HCT116 (cell line): ENCODE data around the gene ALDH7A1. TPM values are rescaled to one million over a fixed set of nuclear protein-coding genes. Genes with fewer than 3 reads are reported as not detected.

Source experiments
- ATAC-seq: fragments of 200-7000 bp; cut with Tn5 transposase; 2 replicates; pipeline ENCODE4 v1.9.1; 2020; ENCODE audit warnings: mild to moderate bottlenecking, moderate library complexity
- BruUV-seq: library from RNA; stranded (reverse); fragments of 400-500 nt; replicated peaks from 2 replicates; lab custom pipeline; 2021; lab: Mats Ljungman, UMichigan
- CTCF ChIA-PET: fragments of 300-600 bp; sonication (Branson Sonifier 250); formaldehyde crosslinking; loops from one replicate; lab custom pipeline; 2021; ENCODE audit warnings: antibody characterized with exemption; lab: Charles Lee
- POLR2A ChIA-PET: fragments of 300-600, 350-600 bp; sonication (Branson Sonifier 250); formaldehyde crosslinking; loops from one replicate; lab custom pipeline; 2021; ENCODE audit warnings: antibody characterized with exemption; lab: Charles Lee
- RAD21 ChIA-PET, 2 experiments: fragments of 300-600 bp; sonication (Branson Sonifier 250); formaldehyde crosslinking; loops; one replicate each; lab custom pipeline; 2023; ENCODE audit warnings: low total read pairs in 2 of 2; ENCODE audit not compliant: uncharacterized antibody in 2 of 2, unreplicated experiment in 2 of 2, low non-redundant PET in 1 of 2; lab: Charles Lee
- DNase-seq: peaks from one replicate; pipeline ENCODE4 v3.0.0-alpha.2; 2010; ENCODE audit warnings: low read depth, low spot score
- H2AFZ ChIP-seq: fragments of 200-600 bp; shearing (Covaris generic), sonication (generic); 2 replicates; pipeline ENCODE4 v1.6.1; 2017; ENCODE audit warnings: low read depth, mixed run types, mixed read lengths, antibody characterized with exemption, low read length; ENCODE audit not compliant: poor library complexity, severe bottlenecking
- H3K27ac ChIP-seq: 2 replicates; pipeline ENCODE4 v1.5.1; 2012; ENCODE audit warnings: low read depth, low read length
- H3K27me3 ChIP-seq: fragments of 200-600 bp; sonication (generic); 2 replicates; pipeline ENCODE4 v1.6.1; 2016; ENCODE audit warnings: mixed run types, low read length, mixed read lengths; ENCODE audit not compliant: insufficient read depth
- H3K36me3 ChIP-seq, 2 experiments: fragments of 200-500 bp in 1 of 2; fragments of 200-600 bp in 1 of 2; sonication (Bioruptor generic) in 1 of 2; sonication (generic) in 1 of 2; 2 replicates each; pipeline versions ENCODE4 v1.5.1 to v1.6.1; 2014 to 2016; ENCODE audit warnings: low read length in 2 of 2, inconsistent platforms in 1 of 2, mixed read lengths in 1 of 2, mixed run types in 1 of 2; ENCODE audit not compliant: insufficient read depth in 2 of 2, control insufficient read depth in 1 of 2
- H3K4me1 ChIP-seq, 2 experiments: fragments of 200-600 bp in 1 of 2; sonication (generic) in 1 of 2; 2 replicates each; pipeline versions ENCODE4 v1.5.1 to v1.6.1; 2012 to 2017; ENCODE audit warnings: low read length in 2 of 2, inconsistent platforms in 1 of 2, mild to moderate bottlenecking in 1 of 2, mixed read lengths in 1 of 2, mixed run types in 1 of 2, moderate library complexity in 1 of 2; ENCODE audit not compliant: insufficient read depth in 2 of 2, control insufficient read depth in 1 of 2
- H3K4me2 ChIP-seq: fragments of 200-600 bp; sonication (generic); 2 replicates; pipeline ENCODE4 v1.6.1; 2017; ENCODE audit warnings: mixed run types, low read length, mixed read lengths
- H3K4me3 ChIP-seq, 2 experiments: fragments of 200-600 bp in 1 of 2; sonication (generic) in 1 of 2; replicated peaks in 1 of 2; 2 replicates each; pipeline ENCODE4 v1.5.1; 2011 to 2016; ENCODE audit warnings: low read length in 2 of 2, control low read depth in 1 of 2, low read depth in 1 of 2, mild to moderate bottlenecking in 1 of 2, mixed read lengths in 1 of 2, mixed run types in 1 of 2
- H3K79me2 ChIP-seq: fragments of 200-600 bp; sonication (generic); 2 replicates; pipeline ENCODE4 v1.6.1; 2017; ENCODE audit warnings: mild to moderate bottlenecking, mixed run types, low read length, moderate library complexity, mixed read lengths; ENCODE audit not compliant: insufficient read depth
- H3K9ac ChIP-seq: fragments of 200-600 bp; sonication (generic); 2 replicates; pipeline ENCODE4 v1.6.1; 2016; ENCODE audit warnings: low read length, mixed read lengths
- H3K9me2 ChIP-seq: fragments of 200-600 bp; sonication (generic), shearing (Covaris generic); 2 replicates; pipeline ENCODE4 v1.6.1; 2017; ENCODE audit warnings: mixed run types, mild to moderate bottlenecking, moderate library complexity; ENCODE audit not compliant: insufficient read depth
- H3K9me3 ChIP-seq, 2 experiments: fragments of 200-500 bp in 1 of 2; fragments of 200-600 bp in 1 of 2; sonication (Bioruptor generic) in 1 of 2; sonication (generic) in 1 of 2; 2 replicates each; pipeline ENCODE4 v1.6.1; 2014 to 2017; ENCODE audit warnings: low read length in 2 of 2, mixed read lengths in 2 of 2, inconsistent platforms in 1 of 2, low read depth in 1 of 2, mild to moderate bottlenecking in 1 of 2, mixed run types in 1 of 2, moderate library complexity in 1 of 2; ENCODE audit not compliant: control insufficient read depth in 1 of 2, insufficient read depth in 1 of 2
- H4K20me1 ChIP-seq: fragments of 200-600 bp; sonication (generic), shearing (Covaris generic); 2 replicates; pipeline ENCODE4 v1.6.1; 2017; ENCODE audit warnings: mixed run types, mild to moderate bottlenecking, moderate library complexity; ENCODE audit not compliant: insufficient read depth
- ATF3 ChIP-seq: IDR thresholded peaks from 2 replicates; pipeline ENCODE4 v1.6.1; 2012
- ELF1 ChIP-seq: IDR thresholded peaks from 2 replicates; pipeline ENCODE4 v1.6.1; 2012; ENCODE audit warnings: low read depth, borderline replicate concordance
- EZH2 ChIP-seq: fragments of 200-600 bp; sonication (generic); IDR thresholded peaks from 2 replicates; pipeline ENCODE4 v1.6.1; 2017; ENCODE audit warnings: antibody characterized with exemption, mixed run types
- EZH2phosphoT487 ChIP-seq: fragments of 200-600 bp; IDR thresholded peaks from 2 replicates; pipeline ENCODE4 v1.6.1; 2018; ENCODE audit warnings: antibody characterized with exemption, borderline replicate concordance
- FOSL1 ChIP-seq: IDR thresholded peaks from 2 replicates; pipeline ENCODE4 v1.6.1; 2012; ENCODE audit warnings: low read depth
- JUND ChIP-seq: IDR thresholded peaks from 2 replicates; pipeline ENCODE4 v1.6.1; 2012
- POLR2A ChIP-seq: IDR thresholded peaks from 2 replicates; pipeline ENCODE4 v1.7.0; 2011; ENCODE audit warnings: borderline replicate concordance; ENCODE audit not compliant: insufficient read depth, insufficient read length; ENCODE audit errors: extremely low read depth
- POLR2AphosphoS5 ChIP-seq: IDR thresholded peaks from 2 replicates; pipeline ENCODE4 v1.6.1; 2011; ENCODE audit warnings: mild to moderate bottlenecking, low read depth, low read length, moderate library complexity
- REST ChIP-seq: IDR thresholded peaks from 2 replicates; pipeline ENCODE4 v1.6.1; 2012; ENCODE audit warnings: low read depth
- SP1 ChIP-seq: IDR thresholded peaks from 2 replicates; pipeline ENCODE4 v1.6.1; 2012; ENCODE audit warnings: low read depth
- TCF7L2 ChIP-seq: IDR thresholded peaks from 2 replicates; pipeline ENCODE4 v1.7.0; 2011; ENCODE audit warnings: borderline replicate concordance, inconsistent platforms; ENCODE audit not compliant: insufficient read depth, insufficient read length; ENCODE audit errors: extremely low read depth
- YY1 ChIP-seq: IDR thresholded peaks from 2 replicates; pipeline ENCODE4 v1.6.1; 2011; ENCODE audit warnings: low read length, low read depth, moderate library complexity, mild to moderate bottlenecking; ENCODE audit not compliant: insufficient replicate concordance; ENCODE audit errors: extremely low read depth
- ZFX ChIP-seq: fragments of 450-650 bp; IDR thresholded peaks from 2 replicates; pipeline ENCODE4 v1.6.1; 2017
- intact Hi-C: fragments of 100-400 bp; cut with micrococcal nuclease; formaldehyde crosslinking; loops from 2 replicates; pipeline ENCODE4 v1.10.0; 2022
- total RNA-seq: library from RNA; stranded (reverse); gene quantifications from one replicate; pipeline ENCODE4 v1.2.1, GENCODE V29; 2021; ENCODE audit not compliant: unreplicated experiment
- TF ChIP-seq, protein P1 (sequence below), 3 experiments: fragments of 200-600 bp in 1 of 3; sonication (generic) in 1 of 3; IDR thresholded peaks in 2 of 3; conservative IDR thresholded peaks in 1 of 3; 2 replicates each; pipeline ENCODE4 v1.5.1; 2012 to 2017; ENCODE audit warnings: low read depth in 2 of 3, low read length in 2 of 3, antibody characterized with exemption in 1 of 3, borderline replicate concordance in 1 of 3, control low read depth in 1 of 3, mild to moderate bottlenecking in 1 of 3, mixed read lengths in 1 of 3, mixed run types in 1 of 3, moderate library complexity in 1 of 3; ENCODE audit not compliant: insufficient read depth in 1 of 3

The ALDH7A1 gene
- total RNA-seq, 1 experiment from 2014 or later, result 93.2 TPM

GRCh38 chr5:126514131-126514557, 80.9 kb downstream of the ALDH7A1 start:
- no peak overlapping the region for H2AFZ ChIP-seq
- H3K4me3 ChIP-seq, result no peak overlapping the region
- H3K79me2 ChIP-seq, result no peaks in the 10 kb centered on the region
- ChIA-PET POLR2A (no interaction called here), CTCF (no interaction called here)
- no TSS peak for BruUV-seq
- H3K27me3 ChIP-seq, result no peaks in the 10 kb centered on the region
- no peak overlapping the region for H3K9ac ChIP-seq
- H3K4me2 ChIP-seq, result no peak overlapping the region
- TF ChIP-seq REST (no peak), ATF3 (no peak), YY1 (no peak), EZH2phosphoT487 (no peak), FOSL1 (no peak), ELF1 (no peak), EZH2 (no peak), SP1 (no peak), POLR2AphosphoS5 (no peak), ZFX (no peak), JUND (no peak), TCF7L2 (no peak), POLR2A (no peak)
- TF ChIP-seq, protein P1, sequence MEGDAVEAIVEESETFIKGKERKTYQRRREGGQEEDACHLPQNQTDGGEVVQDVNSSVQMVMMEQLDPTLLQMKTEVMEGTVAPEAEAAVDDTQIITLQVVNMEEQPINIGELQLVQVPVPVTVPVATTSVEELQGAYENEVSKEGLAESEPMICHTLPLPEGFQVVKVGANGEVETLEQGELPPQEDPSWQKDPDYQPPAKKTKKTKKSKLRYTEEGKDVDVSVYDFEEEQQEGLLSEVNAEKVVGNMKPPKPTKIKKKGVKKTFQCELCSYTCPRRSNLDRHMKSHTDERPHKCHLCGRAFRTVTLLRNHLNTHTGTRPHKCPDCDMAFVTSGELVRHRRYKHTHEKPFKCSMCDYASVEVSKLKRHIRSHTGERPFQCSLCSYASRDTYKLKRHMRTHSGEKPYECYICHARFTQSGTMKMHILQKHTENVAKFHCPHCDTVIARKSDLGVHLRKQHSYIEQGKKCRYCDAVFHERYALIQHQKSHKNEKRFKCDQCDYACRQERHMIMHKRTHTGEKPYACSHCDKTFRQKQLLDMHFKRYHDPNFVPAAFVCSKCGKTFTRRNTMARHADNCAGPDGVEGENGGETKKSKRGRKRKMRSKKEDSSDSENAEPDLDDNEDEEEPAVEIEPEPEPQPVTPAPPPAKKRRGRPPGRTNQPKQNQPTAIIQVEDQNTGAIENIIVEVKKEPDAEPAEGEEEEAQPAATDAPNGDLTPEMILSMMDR (IDR thresholded peaks at IDR 0.05 in 2 of 3, conservative IDR thresholded peaks at IDR 0.05 in 1 of 3; ENCODE audit: borderline replicate concordance in 1 of 3, insufficient read depth in 1 of 3, low read depth in 2 of 3, low read length in 2 of 3), result no peak
- TF ChIP-seq, all 23 proteins: peak for 0
- intact Hi-C loops, result no loop called here
- RAD21 ChIA-PET, result no interaction called here
- H3K27ac ChIP-seq, result no peak overlapping the region
- H3K9me3 ChIP-seq, result no peaks in the 10 kb centered on the region
- no peaks in the 10 kb centered on the region for H4K20me1 ChIP-seq
- ATAC-seq (no peak), DNase-seq (no peak)
- no peaks in the 10 kb centered on the region for H3K36me3 ChIP-seq
- H3K9me2 ChIP-seq, result no peaks in the 10 kb centered on the region
- peaks cover 0 to under 1% of the 10 kb centered on the region in 2 experiments; a peak in 2 of 4 replicates for H3K4me1 ChIP-seq
